Retina (tissue), 1 donor: ENCODE data around the gene RNASE9.
"Not testable (repeated sequence)": the region's sequence is repeated elsewhere in the genome, so short reads cannot be mapped to it uniquely, and the experiment has no call there.

Source experiments
- DNase-seq: peaks from one replicate; pipeline ENCODE4 v3.0.0-alpha.2; 2016

RNASE9 gene

DNA sequence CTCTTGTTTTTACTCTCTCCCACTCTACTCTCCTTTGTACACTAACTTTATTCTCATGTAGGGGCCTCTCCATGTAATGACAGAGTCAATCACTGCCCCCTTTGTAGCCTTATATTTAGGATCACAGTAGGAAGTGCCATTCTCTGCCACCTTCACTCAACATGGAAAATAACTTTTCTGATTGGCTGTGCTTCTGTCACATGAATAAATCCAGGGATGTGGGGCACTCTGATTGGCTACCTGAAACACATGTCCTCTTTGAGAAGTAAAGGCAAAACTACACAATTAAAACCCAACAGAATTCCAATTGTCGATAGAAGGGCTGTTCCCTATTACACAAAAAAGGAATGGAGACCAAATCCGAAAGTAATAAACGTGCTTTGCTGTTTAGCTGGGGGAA lies at the start of gene RNASE9:
TSS of gene RNASE9 (minus strand) at position 87 of the 400 bp plus-strand sequence.
- DNase-seq, result no peak

DNA sequence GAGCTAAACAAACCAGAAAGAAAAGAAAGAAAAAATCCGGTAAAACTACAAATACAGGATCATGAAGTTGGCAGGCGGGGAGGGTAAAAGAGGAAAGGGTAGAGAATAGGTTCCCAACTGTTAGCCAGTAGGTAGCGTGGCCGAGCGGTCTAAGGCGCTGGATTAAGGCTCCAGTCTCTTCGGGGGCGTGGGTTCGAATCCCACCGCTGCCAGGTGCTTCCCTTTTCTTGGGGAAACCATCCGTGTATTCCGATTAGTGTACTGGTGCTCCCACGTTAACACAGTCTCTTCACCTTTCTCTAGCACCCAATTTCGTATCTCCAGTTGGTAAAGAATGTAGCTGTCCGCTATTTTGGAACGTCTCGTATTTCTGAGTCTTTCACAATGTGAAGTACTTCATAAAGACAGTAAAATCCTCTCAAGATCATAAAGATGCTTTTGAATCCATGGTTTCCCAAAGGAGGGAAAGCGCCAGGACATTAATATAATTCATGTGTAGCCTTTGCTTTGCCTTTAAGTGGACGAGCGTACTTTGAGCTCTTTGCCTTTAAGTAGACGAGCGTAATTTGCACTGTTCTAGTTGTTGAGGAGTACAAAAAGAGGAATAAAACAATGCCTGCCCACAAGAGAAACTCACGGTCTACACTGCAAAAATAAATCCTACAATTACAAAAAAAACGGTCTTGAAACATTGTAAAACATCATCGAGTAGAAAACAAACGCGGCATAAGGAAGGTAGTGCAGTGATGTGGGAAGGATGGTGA lies 49.3 kb upstream of the RNASE9 start:
- peak; percentile 90 for DNase-seq

DNA sequence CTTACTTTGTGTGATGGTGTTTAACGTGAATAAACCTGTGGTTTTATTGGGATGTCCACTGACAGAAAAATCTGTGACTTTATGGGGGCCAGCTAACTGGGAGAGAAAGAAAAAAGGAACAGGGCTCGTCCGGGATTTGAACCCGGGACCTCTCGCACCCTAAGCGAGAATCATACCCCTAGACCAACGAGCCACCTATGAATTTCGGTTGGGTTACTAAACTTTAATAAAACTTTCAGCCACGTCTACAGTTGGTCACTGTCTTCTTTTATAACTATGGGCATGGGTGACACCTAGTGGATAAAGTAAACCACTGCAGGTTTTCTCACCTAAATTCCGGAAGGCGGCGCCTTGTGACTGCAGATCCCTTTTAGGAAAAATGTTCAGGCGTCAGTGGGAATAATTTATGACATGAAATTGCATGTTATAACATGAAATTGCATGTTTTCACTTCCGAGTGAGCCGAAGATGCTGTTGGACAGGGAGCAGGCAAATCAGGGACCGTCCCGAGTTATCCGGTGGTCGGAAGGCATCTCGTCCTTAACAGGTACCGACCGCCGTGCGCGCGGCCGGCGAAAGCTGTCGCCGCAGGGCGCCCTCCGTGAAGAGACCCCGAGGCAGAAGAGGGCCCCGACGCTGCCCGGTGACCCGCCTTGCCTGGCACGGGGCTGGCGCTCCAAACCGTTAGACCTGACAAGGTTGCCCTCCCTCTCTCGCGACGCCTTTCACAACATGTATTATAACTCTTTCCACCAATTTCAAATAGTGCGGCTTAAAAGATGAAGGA lies 48.6 kb upstream of the RNASE9 start:
- DNase-seq, result peak; percentile 89

DNA sequence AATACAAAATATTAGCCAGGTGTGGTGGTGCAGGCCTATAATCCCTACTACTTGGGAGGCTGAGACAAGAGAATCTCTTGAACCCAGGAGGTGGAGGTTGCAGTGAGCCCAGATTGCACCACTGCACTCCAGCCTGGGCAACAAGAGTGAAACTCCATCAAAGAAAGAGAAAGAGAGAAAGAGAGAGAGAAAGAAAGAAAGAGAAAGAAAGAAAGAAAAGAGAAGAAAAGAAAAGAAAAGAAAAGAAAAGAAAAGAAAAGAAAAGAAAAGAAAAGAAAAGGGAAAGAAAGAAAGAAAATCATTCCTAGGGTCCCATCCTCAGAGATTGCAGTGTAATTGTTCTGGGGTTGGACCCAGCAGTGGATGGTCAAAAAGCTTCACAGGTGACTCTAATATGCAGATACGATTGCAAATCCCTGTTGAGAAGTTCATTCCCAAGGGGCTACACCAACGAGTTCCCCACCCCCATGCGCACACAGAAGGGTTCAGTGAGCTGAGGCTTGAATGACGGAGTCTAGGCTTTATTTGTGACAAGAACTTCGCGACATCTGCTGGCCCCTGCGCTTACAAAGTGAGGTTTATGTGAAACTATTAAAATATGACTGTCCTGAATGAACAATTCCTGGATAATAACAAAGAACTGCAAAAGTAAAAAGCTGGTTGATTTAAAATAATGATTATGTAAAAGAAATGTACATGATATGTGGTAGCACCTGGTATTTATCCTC lies 47.7 kb upstream of the RNASE9 start:
- no peak for DNase-seq

DNA sequence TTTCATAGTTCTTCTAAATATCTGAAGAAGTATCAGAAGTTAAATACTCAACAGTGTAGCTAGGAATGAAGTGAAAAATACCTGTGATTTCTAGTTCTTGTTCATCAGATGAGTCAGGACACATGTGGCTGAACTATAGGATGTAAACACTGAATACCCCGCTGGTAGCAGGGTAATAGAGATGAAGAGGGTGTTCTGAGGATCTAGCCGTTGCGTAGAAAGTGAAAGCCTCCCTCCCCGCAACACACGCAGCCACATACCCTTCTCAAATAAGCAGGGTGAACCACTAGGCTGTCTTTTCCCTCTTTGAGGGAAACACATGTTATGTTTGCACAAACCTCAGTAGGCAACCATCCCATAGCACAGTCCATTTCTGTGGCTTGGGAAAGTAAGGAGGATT lies 46.8 kb upstream of the RNASE9 start:
- no peak for DNase-seq

DNA sequence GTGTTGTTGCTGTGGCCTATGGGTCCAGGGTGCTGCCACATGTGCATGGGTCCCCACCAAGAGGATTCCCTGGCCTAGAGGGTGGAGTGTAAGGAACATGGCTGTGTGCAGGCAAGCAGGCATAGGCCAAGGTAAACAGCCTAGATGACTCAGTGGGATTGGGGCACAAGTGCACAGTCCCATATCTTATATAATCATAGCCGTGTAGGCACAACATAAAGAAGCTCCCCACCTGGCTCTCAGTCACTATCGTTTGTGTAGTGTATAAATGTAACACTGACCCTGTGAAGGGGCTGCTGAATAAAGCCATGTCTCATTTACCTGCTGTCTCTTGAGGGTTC lies 46.0 kb upstream of the RNASE9 start:
- DNase-seq, result no peak

DNA sequence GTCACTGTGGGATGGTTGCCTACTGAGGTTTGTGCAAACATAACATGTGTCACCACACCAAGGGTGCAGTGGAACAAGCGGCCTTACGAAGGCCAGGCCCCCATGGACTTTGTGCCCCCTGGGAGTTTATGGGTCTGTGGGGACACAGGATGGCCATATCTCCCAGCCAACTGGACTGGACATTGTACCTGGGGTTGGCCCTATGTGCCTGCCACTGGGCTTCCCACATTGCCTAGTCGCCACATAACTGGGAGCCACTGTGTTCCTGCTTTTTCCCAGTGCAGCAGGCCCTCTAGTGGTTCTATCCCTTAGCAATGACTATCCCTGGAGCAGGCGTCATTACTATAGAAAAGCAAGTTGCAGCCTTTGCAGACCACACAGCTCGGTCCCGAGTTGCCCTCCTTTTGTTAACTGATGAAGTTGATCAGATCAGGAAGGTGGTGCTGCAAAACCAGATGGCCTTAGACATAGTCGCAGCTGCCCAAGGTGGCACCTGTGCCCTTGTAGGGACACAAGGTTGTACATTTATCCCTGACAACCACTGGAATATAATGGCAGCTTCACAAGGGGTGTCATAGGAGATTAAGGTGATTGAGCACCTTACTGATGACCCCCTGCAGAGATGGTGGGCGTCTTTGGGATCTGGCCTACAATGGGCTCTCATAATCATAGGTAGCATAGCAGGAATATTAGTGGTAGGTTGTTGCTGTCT lies 45.5 kb upstream of the RNASE9 start:
- peak; percentile 30 for DNase-seq

DNA sequence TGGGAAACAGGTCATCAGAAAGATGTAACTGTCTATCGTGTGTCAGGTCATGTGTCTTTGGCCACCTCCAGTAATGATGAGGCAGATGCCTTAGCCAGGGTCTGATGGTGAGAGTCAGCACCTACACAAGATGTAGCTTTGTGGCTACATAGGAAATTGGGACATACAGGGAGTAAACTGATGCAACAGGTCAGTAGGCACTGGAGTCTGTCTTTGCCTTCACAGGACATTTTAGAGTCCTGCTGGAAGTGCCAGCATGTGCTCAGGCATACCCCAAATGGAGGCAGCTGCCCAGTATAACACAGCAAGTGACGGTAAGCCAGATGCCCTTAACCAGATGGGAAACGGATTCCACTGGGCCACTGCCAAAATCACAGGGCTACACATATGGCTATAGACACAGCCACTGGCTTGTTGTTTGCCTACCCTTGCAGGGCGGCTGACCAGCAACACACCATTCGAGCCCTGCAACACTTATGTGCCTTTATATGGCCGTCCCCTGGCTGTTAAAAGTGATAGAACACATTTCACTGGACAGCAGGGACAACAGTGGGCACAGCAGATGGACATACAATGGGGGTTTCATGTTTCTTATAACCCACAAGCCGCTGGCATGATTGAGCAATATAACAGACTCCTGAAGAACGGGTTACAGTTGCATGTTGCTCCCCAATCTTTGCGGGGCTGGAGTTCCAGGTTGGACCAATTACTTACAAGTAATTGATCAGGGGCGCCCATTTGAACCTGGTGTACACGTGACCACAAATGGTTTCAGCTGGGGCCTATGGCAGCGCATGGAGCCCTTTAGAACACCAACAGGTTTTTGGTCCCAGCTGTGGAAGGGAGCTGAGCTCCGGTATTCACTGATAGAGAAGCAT lies 43.2 kb upstream of the RNASE9 start:
- DNase-seq, result no peak

DNA sequence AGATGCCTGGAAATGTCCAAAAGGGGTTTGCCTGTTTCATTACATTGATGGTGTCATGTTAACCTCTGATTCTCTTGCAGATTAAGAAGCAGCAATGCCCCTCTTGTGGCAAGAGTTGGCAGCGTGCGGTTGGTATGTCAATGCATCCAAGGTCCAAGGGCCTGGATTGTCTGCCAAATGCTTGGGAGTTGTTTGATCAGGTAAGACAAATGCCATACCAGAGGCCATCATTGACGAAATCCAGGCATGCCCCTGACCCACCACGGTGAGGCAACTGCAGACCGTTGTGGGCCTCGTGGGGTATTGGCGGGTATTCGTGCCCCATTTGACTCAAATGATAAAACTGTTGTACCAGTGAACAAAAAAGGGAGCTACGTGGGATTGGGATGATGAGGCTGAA lies 41.7 kb upstream of the RNASE9 start:
- no peak for DNase-seq

DNA sequence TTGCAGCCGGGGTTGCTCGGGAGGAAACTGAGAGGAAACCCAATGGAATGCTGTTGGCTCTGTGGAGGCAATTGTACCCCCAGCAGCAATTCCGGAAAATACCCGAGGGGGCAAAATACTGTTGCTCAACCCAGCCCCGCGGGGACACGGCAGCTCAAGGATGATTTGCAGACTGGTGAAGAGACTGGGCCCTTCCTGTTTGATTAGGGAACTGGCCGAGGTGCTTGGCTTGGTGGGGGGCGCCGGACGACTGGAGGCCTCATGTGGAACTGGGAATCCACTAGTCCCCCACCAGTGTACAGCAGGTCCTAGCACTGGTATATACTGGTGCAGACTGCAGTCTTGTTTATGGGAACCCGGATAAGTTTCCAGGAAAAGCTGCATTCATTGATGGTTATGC lies 40.7 kb upstream of the RNASE9 start:
- no peak for DNase-seq

DNA sequence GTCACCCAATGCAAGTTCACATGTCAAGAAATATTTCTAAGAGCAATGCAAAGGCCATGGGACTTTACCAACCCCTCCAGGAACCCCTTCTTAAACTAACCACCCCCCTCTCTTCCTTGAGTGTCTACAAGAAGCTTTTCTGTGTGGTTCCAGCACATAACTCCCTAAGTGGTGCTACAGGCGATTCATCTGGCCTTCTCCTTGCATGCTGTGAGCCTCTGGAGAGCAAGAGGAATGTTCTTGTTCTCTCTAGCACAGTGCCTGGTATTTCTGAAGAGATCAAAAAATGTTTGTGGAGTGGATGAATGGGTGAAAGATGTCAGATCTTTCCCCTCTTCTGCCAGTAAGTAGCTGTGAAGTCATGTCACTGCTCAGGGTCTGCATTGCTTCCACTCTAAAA lies 36.3 kb upstream of the RNASE9 start:
- no peak for DNase-seq

DNA sequence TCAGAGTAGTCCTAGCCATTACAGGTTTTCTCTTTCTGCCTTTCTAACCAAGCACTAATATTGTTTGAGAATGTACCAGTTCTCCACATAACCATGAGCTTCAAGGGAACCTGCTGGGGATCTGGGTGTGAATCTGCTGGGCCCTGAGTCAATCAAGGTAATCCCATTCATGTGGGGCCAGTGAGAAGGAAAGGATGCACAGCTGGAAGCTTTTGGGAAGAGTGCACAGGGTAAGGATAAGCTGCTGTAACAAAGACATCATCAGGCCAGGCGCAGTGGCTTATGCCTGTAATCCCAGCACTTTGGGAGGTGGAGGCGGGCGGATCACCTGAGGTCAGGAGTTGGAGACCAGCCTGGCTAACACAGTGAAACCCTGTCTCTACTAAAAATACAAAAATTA lies 34.9 kb upstream of the RNASE9 start:
- DNase-seq, result not testable (repeated sequence)

DNA sequence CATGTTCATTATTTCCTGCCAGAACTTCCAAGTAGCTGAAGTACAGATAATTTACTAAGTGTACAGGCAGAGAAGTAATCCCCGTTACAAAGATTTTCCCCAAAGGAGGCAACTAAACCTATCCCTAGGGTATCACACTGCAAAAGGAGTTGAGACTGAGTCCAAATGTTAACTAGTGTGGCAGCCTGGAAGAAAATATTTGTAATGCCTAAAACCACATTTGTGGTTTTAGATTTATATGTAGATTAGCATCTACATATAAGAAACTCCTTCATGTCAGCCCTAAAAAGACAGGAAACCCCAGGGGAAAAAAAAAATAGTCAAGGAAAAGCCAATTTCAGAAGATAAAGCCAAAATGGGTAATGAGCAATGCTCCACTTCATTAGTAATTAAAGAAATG lies 31.7 kb upstream of the RNASE9 start:
- DNase-seq, result no peak

DNA sequence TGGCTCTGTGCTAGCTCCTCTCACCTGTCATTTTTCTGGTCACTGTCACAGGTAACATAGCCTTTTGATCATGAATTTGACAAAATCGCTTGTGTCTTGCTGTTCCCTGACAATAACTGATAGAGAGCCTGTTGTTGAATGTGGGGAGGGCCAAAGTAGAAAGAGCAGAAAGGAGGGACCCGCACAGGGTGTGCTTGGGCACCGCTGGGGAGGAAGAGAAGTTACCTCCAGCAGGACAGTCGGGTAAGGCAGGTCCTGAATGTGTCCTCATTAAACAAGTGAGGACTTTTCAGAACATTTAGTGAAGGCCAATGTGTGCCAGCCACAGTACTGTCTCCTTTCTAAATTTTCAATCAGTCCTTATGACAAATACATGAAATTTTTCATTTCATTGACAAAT lies 30.4 kb upstream of the RNASE9 start, which contains the start of gene RNASE12:
TSS of gene RNASE12 (minus strand) at position 142 of the 400 bp plus-strand sequence. CDS start 653 bp downstream, outside the sequence.
- no peak for DNase-seq

DNA sequence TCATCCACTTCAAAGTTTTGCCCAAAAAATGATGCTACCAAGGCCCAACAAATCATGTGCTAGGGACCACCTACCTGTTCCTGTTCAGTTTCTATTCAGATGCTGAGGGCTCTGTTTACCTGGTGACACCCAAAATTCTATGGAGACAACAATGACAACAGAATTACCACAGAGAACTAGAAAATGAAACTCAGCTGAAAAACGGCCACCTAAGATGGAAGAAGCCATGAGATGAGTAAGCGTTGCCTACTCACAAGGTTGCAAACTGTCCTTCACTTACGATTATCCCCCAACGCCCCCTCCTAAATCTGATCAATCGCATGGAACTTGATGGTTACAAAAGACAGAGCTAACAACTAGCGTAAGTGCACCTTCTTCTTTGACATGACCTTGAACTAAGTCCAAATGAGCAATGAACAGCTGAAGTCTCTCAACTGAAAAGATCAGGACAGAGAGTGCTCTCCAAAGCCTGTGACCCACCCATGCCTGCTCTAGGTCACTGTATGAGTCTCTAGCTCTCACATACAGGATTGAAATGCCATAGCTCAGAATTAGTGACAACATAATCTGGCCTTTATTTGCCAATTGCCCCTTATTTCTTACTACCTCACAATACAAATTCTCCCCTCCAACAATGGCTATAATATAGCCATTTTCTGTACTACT lies 26.8 kb upstream of the RNASE9 start, which contains the start of gene RNASE11:
TSS of gene RNASE11 (minus strand) at position 513 of the 666 bp plus-strand sequence.
- DNase-seq, result no peak

DNA sequence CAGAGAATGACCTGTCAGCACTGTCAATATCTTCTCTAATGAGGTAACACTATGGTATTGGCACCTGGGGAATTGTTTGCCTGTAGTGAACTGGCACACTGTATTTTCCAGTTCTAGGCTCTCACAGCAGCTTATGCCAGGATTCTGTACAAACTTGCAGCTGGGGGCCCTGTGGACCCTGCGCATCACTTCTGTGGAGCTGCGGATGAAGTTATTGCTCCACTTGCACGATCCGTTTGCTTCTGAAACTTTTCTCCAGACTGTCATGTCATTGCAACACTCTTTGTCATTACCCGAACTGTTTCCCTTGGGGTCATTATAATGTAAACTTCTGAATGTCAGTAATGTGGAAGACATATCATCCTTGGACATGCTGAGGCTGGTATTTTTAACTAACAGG lies 23.1 kb upstream of the RNASE9 start:
- DNase-seq, result no peak

DNA sequence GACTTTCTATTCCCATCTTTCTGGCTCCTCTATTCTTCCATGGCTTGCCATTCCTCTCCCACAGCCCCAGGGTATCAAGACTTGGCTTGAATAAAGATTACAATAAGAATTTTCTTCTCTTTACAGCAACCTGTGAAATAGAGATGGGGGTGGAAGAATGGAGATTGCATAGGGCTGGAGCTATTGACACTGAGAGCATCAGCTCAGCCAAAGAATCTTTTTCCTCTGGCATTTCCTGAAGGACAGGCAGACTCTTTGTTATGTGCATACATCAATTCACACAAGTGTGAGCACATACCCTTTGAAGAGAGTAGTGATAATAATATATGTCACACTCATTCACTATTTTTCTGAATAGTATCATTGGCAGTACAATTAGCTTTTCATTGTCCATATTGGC lies 22.3 kb upstream of the RNASE9 start:
- no peak for DNase-seq

DNA sequence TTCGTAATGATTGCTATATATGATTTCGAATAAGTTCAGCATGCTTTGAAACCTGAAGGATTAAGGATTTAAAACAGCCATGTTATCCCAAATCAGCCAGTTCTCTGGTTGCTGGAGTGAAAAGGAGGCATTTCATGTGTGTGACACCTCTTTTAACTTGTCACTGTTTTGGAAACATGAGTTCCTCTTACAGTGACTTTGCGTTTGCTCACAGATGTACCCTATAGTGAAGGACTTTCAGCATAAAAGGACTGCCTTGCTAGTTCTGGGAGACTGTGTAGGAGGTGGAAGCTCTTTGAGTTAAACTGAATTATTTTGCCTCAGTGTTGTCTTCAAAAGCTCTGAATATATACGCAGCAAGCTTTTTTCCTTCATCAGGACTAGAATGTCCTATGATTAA lies 19.4 kb upstream of the RNASE9 start:
- no peak for DNase-seq

DNA sequence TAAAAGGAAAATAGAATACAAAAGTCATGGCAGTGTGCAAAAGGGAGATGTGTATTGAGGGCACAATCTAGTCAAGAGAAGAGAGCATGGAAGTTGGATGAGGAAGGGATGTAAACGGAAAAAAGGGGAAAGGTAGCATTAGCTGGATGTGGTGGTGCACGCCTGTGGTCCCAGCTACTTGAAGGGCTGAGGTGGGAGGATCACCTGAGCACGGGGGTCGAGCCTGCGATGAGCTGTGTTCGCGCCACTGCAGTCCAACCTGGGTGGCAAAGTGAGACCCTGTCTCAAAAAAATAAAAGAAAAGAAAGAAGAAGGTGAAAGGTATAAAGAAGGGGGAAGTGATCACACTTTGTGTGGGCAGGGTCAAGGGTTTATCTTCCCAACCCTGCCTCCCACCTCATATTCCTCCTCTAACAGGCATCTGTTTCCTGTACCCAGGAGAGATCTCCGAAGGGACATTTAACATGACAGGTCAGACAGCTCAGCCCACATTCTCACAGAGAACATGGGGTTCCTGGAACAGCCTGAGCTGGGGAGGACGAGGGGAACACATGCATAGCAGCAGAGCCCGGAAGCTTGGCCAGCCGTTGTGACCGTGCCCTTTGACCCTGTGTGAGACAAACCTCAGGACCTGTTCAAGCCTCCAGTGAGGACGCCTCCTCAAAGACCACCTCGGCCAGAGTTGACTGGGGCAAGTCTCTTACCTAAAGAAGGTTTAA lies 18.1 kb upstream of the RNASE9 start:
- no peak for DNase-seq

DNA sequence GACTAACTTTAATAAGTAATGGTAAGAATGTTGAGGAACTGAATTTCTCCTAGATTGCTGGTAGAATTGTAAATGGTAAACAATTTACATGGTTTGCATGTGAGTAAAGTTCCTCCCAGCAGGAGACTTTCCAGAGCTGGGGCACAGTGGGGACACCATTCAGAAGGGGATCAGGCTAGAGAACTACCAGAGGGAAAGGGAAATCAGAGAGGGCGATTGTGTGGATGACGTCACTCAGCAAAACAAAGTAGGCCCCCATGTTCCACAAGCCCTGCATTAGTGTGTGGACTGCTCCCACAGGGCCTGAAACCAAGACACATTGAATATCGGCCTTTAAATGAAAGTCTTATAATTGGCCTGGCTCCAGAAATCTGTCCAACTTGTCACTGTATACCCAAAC lies 17.5 kb upstream of the RNASE9 start:
- no peak for DNase-seq
